SH-SY5Y (cell line): ENCODE measurements around the gene ECHDC3.

Experiments
- GATA2 ChIP-seq: IDR thresholded peaks from 2 replicates; pipeline ENCODE4 v1.6.1; 2011; ENCODE audit warnings: mild to moderate bottlenecking, low read depth, low read length
- GATA3 ChIP-seq: IDR thresholded peaks from 2 replicates; pipeline ENCODE4 v1.6.1; 2011; ENCODE audit warnings: low read depth, mild to moderate bottlenecking, low read length, moderate library complexity

- no peak for TF ChIP-seq GATA2
- TF ChIP-seq GATA3: no peak
Measured at GRCh38 chr10:11772575-11773288, 30.6 kb downstream of the ECHDC3 start.
